Aorta (tissue), 5 donors: ENCODE measurements around the gene SMAD4. TPM values are rescaled to one million over a fixed set of nuclear protein-coding genes. Genes with fewer than 3 reads are reported as not detected.

Source experiments
- ATAC-seq: fragments of 200-7000 bp; cut with Tn5 transposase; one replicate; pipeline ENCODE4 v1.9.1; 2022; ENCODE audit warnings: moderate library complexity; ENCODE audit not compliant: low FRiP score
- DNase-seq, 2 donors: peaks; one replicate each; pipeline ENCODE4 v3.0.0-alpha.2; 2020
- H3K27ac ChIP-seq, 2 donors: one replicate each; pipeline ENCODE4 v1.5.1; 2013; ENCODE audit warnings: low read length in 2 of 2, mild to moderate bottlenecking in 2 of 2, moderate library complexity in 2 of 2, control low read depth in 1 of 2, inconsistent platforms in 1 of 2, low read depth in 1 of 2
- H3K27me3 ChIP-seq, 2 donors: one replicate each; pipeline ENCODE4 v1.6.1; 2013; ENCODE audit warnings: control low read depth in 1 of 2, low read length in 1 of 2, mild to moderate bottlenecking in 1 of 2, moderate library complexity in 1 of 2; ENCODE audit not compliant: insufficient read depth in 2 of 2, control insufficient read depth in 1 of 2
- H3K36me3 ChIP-seq, 2 donors: one replicate each; pipeline ENCODE4 v1.6.1; 2013; ENCODE audit warnings: control low read depth in 1 of 2, low read length in 1 of 2, mild to moderate bottlenecking in 1 of 2; ENCODE audit not compliant: insufficient read depth in 2 of 2, control insufficient read depth in 1 of 2
- H3K4me1 ChIP-seq, 2 donors: one replicate each; pipeline ENCODE4 v1.6.1; 2013; ENCODE audit warnings: low read length in 2 of 2, control low read depth in 1 of 2, mild to moderate bottlenecking in 1 of 2, moderate library complexity in 1 of 2; ENCODE audit not compliant: insufficient read depth in 2 of 2, control insufficient read depth in 1 of 2
- H3K4me3 ChIP-seq, 2 donors: one replicate each; pipeline ENCODE4 v1.5.1; 2013; ENCODE audit warnings: low read length in 2 of 2, control low read depth in 1 of 2, mild to moderate bottlenecking in 1 of 2
- H3K9me3 ChIP-seq: one replicate; pipeline ENCODE4 v1.6.1; 2013; ENCODE audit warnings: mild to moderate bottlenecking, low read length; ENCODE audit not compliant: control insufficient read depth
- whole genome bisulfite sequencing, 2 donors: extraction: QIAGEN DNeasy Blood & Tissue Kit; methylation state at CpG; one replicate each; pipeline ENCODE4 v1.1.7; 2013; 5-methylcytosine and 5-hydroxymethylcytosine counted together
- intact Hi-C, 2 donors: fragments of 100-400 bp; cut with DNase I; formaldehyde crosslinking; loops; one replicate each; pipeline versions ENCODE4 v1.14.2 to v1.15.0; 2022
- polyA plus RNA-seq, 2 donors: library from polyadenylated mRNA; stranded (reverse); fragments of 200-250 nt; gene quantifications; one replicate each; pipeline ENCODE4 v1.2.3, GENCODE V29; 2013
- total RNA-seq, 2 donors: library from RNA; stranded (reverse); fragmentation: NEBNext Ultra II Directional; extraction: Animal tissue kit (Norgen Biotek cat#: 25700); gene quantifications; one replicate each; pipeline ENCODE4 v1.2.1, GENCODE V29; 2021
- donor health status: healthy with polysubstance abuse.
- donor health status: Bipolar disorder and iron deficiency.
- donor health status: DM: no; HTN: no; CAD: no.
- donor health status: DM: no; HTN: no; CAD: no.
- donor health status: DM: yes; HTN: yes; CAD: no.

SMAD4 gene
- total and polyA plus RNA-seq, 4 donors = 26.9 to 136 (median 72.4) TPM

DNA sequence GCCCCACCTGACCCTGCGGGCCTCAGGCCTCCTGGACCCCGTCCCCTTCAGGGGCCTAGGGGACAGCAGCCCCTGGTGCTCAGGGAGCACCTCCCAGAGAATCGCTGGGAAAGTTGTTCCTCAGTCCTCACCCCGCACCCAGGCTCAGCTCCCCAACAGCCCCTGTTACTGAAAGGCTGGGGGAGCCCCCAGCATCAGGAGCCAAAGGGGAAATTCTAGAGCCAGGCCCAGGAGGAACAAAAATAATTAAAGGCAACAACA is 91.5 kb downstream of the SMAD4 start:
- DNase-seq (peak in 1 of 2 donors; percentile 39), ATAC-seq (no peak)
- Histone ChIP-seq H3K4me3 (no peak overlapping the region), H3K27me3 (no peaks in the 10 kb centered on the region), H3K36me3 (no peaks in the 10 kb centered on the region), H3K9me3 (no peaks in the 10 kb centered on the region), H3K4me1 (no peaks in the 10 kb centered on the region), H3K27ac (no peak overlapping the region)
- 93 to 94% methylated on average over 4 of the region's 4 CpGs for WGBS, 2 donors
- intact Hi-C loops = no loop called here

DNA sequence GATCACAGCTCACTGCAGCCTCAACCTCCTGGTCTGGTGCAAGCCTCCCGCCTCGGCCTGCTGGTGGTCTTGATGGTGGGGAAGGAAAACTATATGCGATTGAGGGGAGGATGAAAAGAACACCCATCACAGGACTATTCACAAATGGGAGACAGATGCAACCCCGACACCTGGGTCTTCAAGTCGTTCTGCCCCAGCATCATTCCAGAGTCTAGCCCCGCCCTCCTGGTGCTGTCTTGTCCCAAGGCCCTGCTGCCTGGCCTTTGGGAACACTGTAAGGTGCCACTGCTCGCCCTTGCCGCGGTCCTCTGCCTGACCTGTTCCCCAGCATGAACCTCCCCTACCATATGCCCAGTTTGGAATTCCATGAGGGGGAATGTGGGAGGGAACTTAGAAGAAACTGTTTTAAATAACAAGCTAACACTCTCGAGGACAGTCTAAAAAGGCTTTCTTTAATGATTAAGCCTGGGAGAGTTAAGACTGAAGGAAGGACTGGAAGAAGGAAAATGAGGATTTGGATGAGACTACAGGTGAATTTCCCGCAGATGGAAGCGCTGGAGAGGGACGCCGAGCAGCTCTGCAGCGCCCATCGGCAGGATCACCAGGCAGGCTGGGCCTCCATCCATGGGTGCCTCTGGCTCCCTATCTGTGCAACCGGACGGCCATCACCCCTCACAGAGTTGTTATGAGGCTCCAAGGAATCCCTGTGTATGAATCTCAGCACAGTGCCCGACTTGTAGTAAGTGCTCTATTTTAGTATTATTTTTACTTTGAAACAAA is 92.4 kb downstream of the SMAD4 start:
- ATAC-seq = no peak

GRCh38 chr18:51123046-51123395 is 93.0 kb downstream of the SMAD4 start:
- WGBS, 2 donors = 94 to 97% methylated on average over 7 of the region's 7 CpGs
- no peaks in the 10 kb centered on the region for H3K9me3 ChIP-seq
- H3K4me1 ChIP-seq = no peaks in the 10 kb centered on the region
- no peaks in the 10 kb centered on the region for H3K27me3 ChIP-seq
- DNase-seq = peak in 1 of 2 donors; percentile 32
- no peak overlapping the region for H3K27ac ChIP-seq
- no peak for ATAC-seq
- H3K4me3 ChIP-seq = no peak overlapping the region
- H3K36me3 ChIP-seq = no peaks in the 10 kb centered on the region
- intact Hi-C loops = no loop called here

More for the DNA sequence above, 92.4 kb downstream of the SMAD4 start:
- intact Hi-C loops = no loop called here
- Histone ChIP-seq H3K9me3 (no peaks in the 10 kb centered on the region), H3K4me1 (no peaks in the 10 kb centered on the region), H3K4me3 (no peak overlapping the region), H3K27ac (no peak overlapping the region), H3K36me3 (no peaks in the 10 kb centered on the region), H3K27me3 (no peaks in the 10 kb centered on the region)
- 91 to 95% methylated on average over 19 of the region's 19 CpGs for WGBS, 2 donors
- DNase-seq = peak in 1 of 2 donors; percentile 40

DNA sequence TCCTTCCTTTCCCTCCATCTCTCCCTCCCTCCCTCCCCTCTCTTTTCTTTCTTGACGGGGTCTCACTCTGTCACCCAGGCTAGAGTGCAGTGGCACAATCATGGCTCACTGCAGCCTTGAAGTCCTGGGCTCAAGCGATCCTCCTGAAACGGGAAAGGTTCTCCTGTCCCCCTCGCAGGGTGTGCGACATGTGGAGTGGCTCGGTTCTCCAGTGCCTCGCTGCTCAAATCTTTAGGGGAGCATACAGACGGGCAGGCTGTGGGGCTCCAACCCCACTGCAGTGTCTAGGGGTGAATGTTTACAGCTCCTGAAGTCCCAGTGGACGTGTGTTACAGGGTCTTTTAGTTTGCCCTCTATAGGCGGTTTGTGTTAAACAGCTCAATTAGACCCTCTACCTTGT is 93.5 kb downstream of the SMAD4 start:
- H3K4me3 ChIP-seq = no peak overlapping the region

GRCh38 chr18:51123936-51124486 is 94.0 kb downstream of the SMAD4 start:
- intact Hi-C loops = no loop called here
- H3K4me1 ChIP-seq = no peaks in the 10 kb centered on the region
- ATAC-seq (no peak), DNase-seq (peak in 1 of 2 donors; percentile 45)
- H3K4me3 ChIP-seq = no peak overlapping the region
- no peaks in the 10 kb centered on the region for H3K36me3 ChIP-seq
- WGBS, 2 donors = 76 to 84% methylated on average over 10 of the region's 10 CpGs
- H3K27me3 ChIP-seq = no peaks in the 10 kb centered on the region
- H3K27ac ChIP-seq = no peak overlapping the region
- H3K9me3 ChIP-seq = no peaks in the 10 kb centered on the region

More for the DNA sequence above, 93.5 kb downstream of the SMAD4 start:
- intact Hi-C loops = no loop called here
- WGBS, 2 donors = 90 to 92% methylated on average over 10 of the region's 10 CpGs
- ATAC-seq = no peak
- DNase-seq = peak in 1 of 2 donors; percentile 38
- no peaks in the 10 kb centered on the region for H3K9me3 ChIP-seq
- H3K27me3 ChIP-seq = no peaks in the 10 kb centered on the region
- no peak overlapping the region for H3K27ac ChIP-seq
- H3K4me1 ChIP-seq = no peaks in the 10 kb centered on the region
- H3K36me3 ChIP-seq = no peaks in the 10 kb centered on the region

GRCh38 chr18:51125976-51126375 is 96.0 kb downstream of the SMAD4 start:
- WGBS, 2 donors = 96 to 100% methylated on average over 2 of the region's 2 CpGs
- DNase-seq (peak in 1 of 2 donors; percentile 25), ATAC-seq (no peak)
- no peak overlapping the region for H3K4me3 ChIP-seq
- intact Hi-C loops = no loop called here
- no peaks in the 10 kb centered on the region for H3K36me3 ChIP-seq
- H3K27me3 ChIP-seq = no peaks in the 10 kb centered on the region
- no peaks in the 10 kb centered on the region for H3K9me3 ChIP-seq
- no peak overlapping the region for H3K27ac ChIP-seq
- no peaks in the 10 kb centered on the region for H3K4me1 ChIP-seq

GRCh38 chr18:51127664-51128063 is 97.7 kb downstream of the SMAD4 start:
- ATAC-seq = no peak

GRCh38 chr18:51128533-51128932 is 98.5 kb downstream of the SMAD4 start:
- 57 to 64% methylated on average over 4 of the region's 4 CpGs for WGBS, 2 donors
- DNase-seq = no peak
- Histone ChIP-seq H3K27ac (no peak overlapping the region), H3K4me3 (no peak overlapping the region), H3K9me3 (no peaks in the 10 kb centered on the region), H3K27me3 (no peaks in the 10 kb centered on the region), H3K4me1 (no peaks in the 10 kb centered on the region), H3K36me3 (no peaks in the 10 kb centered on the region)
- no peak for ATAC-seq
- intact Hi-C loops = no loop called here

More at GRCh38 chr18:51127664-51128063, 97.7 kb downstream of the SMAD4 start:
- Histone ChIP-seq H3K27me3 (no peaks in the 10 kb centered on the region), H3K27ac (no peak overlapping the region), H3K9me3 (no peaks in the 10 kb centered on the region), H3K4me1 (no peaks in the 10 kb centered on the region), H3K4me3 (no peak overlapping the region), H3K36me3 (no peaks in the 10 kb centered on the region)
- 73 to 89% methylated on average over 3 of the region's 3 CpGs for WGBS, 2 donors
- intact Hi-C loops = no loop called here
- no peak for DNase-seq

DNA sequence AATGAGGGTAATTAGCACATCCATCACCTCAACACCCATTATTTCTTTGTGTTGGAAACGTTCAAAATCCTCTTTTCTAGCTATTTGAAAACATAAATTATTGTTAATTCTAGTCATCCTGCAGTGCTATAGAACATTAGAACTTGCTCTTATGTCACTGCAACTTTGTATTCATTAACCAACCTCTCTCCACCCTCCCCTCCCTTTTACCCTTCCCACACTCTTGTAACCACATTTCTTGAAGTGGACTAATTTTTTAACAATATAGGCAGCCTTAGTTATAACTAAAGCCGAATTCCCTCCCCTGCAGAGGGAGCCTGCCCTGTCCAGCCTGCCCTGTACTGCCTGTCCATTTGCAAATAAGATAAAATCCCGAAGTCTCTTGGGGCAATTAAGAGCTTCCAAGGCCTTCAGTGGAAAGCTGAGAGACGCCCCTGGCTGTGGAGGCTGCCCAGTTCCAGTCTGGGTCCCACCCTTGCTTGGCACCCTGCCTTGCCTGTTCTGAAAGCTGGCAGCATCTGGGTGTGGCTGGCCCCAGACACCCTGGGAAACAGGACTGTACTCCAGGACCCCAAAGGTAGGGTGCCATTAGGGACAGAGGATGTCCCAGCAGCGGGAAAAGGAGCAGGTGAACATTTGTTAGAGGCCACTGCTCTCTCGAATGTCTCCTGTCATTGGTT is 102.4 kb downstream of the SMAD4 start:
- intact Hi-C loops = no loop called here
- no peak for DNase-seq
- WGBS, 2 donors = 64 to 69% methylated on average over 6 of the region's 6 CpGs

More for the DNA sequence above, 102.4 kb downstream of the SMAD4 start:
- no peaks in the 10 kb centered on the region for H3K9me3 ChIP-seq
- H3K4me3 ChIP-seq = no peak overlapping the region
- H3K27ac ChIP-seq = no peak overlapping the region
- no peaks in the 10 kb centered on the region for H3K36me3 ChIP-seq
- ATAC-seq = no peak
- no peaks in the 10 kb centered on the region for H3K4me1 ChIP-seq
- H3K27me3 ChIP-seq = no peaks in the 10 kb centered on the region
